ENCODE data around the gene TMA7B.

Gene TMA7B

DNA sequence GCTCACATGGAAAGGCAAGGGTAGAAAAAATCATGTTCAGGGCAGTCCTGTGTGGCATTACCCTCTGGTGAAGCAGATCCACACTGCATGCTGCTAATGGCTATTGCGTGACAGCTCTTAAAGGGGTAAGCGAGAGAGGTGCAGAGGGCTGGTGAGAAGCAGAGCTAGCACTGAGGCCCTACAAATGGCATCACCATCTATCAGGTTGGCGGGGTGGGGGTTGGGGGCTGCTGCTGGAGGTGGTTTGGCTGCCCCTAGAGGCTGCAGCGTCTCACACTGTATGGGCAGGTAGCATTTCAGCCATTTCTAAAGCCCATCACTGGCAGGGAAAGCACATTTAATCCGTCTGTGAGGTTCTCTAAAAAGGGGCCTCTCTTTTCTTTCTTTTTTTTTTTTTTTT is 16.9 kb upstream of the TMA7B start:
- no peak overlapping the region for H3K4me3 ChIP-seq (ENCODE audit: low read depth, low read length)
- no peak for DNase-seq (ENCODE audit: low read depth, low spot score)
- ChIA-PET POLR2A (no interaction called here), CTCF (interaction anchor here (0.8 to 1.5 kb wide), 3 partner anchors 10 to 82 kb away, joined by 3 to 6 read pairs (median 4); no protein-coding TSS in a partner anchor)
- TF ChIP-seq, protein P1, sequence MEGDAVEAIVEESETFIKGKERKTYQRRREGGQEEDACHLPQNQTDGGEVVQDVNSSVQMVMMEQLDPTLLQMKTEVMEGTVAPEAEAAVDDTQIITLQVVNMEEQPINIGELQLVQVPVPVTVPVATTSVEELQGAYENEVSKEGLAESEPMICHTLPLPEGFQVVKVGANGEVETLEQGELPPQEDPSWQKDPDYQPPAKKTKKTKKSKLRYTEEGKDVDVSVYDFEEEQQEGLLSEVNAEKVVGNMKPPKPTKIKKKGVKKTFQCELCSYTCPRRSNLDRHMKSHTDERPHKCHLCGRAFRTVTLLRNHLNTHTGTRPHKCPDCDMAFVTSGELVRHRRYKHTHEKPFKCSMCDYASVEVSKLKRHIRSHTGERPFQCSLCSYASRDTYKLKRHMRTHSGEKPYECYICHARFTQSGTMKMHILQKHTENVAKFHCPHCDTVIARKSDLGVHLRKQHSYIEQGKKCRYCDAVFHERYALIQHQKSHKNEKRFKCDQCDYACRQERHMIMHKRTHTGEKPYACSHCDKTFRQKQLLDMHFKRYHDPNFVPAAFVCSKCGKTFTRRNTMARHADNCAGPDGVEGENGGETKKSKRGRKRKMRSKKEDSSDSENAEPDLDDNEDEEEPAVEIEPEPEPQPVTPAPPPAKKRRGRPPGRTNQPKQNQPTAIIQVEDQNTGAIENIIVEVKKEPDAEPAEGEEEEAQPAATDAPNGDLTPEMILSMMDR (IDR thresholded peaks at IDR 0.05; ENCODE audit: insufficient read depth, low read length, missing control alignments) = no peak

DNA sequence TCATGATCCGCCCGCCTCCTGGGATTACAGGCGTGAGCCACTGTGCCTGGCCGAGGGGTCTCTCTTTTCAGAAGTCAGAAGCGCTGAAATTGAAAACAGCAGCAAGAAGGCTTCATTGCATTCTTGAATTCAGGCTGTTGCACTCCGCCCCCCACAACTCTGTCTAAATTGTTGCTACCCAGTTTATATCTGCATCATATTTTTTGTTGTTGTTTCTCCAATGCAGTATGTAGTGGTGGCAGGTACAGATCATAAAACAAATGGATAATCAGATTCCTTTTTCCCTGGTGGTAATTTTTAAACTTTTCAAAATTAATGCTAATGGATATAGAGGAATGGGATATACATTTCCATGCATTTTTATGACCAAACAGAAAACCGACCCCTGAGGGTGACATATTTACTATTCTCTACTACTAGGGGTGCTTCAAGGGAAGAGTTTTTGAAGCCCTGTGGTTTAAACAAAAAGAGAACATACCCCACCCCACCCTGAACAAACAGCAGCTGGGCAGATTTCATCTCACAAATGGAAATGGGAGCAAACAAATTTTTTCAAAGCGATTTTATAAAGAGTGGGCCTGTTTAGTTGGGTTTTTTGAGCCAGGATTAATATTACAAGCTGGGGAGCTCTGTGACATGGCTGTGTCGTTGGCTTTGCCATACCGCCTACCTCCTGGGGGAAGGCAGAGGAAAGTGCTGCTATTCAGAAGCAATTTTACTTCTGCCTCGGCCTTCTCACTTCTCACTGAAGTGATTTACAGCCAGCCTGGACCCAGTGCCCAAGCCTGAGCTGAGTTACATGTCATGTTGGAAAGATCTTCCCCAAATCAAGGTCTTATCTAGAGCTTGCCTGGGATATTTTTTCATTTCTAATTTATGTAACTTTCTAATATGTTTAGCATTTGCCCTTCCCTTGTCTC is 16.0 kb upstream of the TMA7B start:
- ChIA-PET POLR2A (no interaction called here), CTCF (interaction anchor here (1.5 kb wide), 1 partner anchor 9 kb away, joined by 6 read pairs; no protein-coding TSS in a partner anchor)
- DNase-seq (ENCODE audit: low read depth, low spot score) = no peak
- TF ChIP-seq, protein P1 (IDR thresholded peaks at IDR 0.05; ENCODE audit: insufficient read depth, low read length, missing control alignments) = no peak
- H3K4me3 ChIP-seq (ENCODE audit: low read depth, low read length) = no peak overlapping the region

DNA sequence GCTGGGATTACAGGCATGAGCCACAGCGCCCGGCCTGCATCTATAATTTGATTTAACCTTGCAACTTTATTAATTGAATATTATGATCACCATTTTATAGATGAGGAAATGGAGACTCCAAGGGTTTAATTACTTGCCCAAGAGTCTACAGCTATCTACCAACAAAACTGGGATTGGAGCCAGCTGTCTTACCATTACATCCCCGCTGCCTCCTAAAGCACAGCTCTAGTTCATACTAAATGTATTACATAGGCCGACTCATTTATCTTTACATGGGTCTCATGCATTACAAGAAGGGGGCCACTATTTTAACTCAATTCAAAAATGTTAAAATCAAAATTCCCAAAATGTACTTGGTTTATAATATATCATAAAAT is 14.1 kb upstream of the TMA7B start:
- DNase-seq (ENCODE audit: low read depth, low spot score) = no peak
- TF ChIP-seq, protein P1 (IDR thresholded peaks at IDR 0.05; ENCODE audit: insufficient read depth, low read length, missing control alignments) = no peak
- ChIA-PET POLR2A (no interaction called here), CTCF (interaction anchor here (1.2 to 1.3 kb wide), 2 partner anchors 14 to 411 kb away, joined by 3 to 4 read pairs; partner anchors contain the start of gene TMA7B)
- no peak overlapping the region for H3K4me3 ChIP-seq (ENCODE audit: low read depth, low read length)

DNA sequence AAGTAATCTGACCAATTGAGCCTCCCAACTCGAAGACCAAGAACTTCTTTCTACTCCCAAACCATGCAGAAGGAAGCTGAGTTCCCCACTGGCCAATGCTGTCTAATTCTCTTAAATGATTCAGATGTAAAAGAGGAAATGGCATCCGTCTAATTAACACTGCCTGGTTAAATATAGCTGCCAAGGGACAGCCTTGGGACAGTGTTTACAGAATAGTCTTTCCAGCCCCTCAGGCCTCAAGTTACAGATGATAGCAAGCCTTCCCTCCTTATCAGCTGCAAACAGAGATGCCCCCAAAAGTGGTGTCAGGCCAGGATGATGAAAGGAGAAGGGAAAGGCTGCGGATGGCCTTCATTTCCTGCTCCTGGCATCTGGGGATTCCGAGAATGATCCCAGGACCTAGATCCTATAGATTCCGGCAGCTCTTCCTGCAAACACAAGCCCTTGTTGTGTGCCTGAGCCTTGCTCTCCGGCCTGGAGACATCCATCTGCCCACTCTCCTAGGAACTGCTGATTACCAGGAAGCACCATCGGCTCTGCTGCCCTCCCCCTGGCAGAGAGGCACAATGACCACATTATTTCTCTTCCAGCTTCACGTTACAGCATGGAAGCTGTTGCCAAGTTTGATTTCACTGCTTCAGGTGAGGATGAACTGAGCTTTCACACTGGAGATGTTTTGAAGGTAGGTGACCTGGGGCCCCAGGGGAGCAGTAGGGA is 13.5 kb upstream of the TMA7B start:
- CTCF ChIA-PET = interaction anchor here (1.2 to 1.3 kb wide), 2 partner anchors 13 to 412 kb away, joined by 3 to 4 read pairs; partner anchors contain the start of gene TMA7B
- no peak for DNase-seq (ENCODE audit: low read depth, low spot score)

DNA sequence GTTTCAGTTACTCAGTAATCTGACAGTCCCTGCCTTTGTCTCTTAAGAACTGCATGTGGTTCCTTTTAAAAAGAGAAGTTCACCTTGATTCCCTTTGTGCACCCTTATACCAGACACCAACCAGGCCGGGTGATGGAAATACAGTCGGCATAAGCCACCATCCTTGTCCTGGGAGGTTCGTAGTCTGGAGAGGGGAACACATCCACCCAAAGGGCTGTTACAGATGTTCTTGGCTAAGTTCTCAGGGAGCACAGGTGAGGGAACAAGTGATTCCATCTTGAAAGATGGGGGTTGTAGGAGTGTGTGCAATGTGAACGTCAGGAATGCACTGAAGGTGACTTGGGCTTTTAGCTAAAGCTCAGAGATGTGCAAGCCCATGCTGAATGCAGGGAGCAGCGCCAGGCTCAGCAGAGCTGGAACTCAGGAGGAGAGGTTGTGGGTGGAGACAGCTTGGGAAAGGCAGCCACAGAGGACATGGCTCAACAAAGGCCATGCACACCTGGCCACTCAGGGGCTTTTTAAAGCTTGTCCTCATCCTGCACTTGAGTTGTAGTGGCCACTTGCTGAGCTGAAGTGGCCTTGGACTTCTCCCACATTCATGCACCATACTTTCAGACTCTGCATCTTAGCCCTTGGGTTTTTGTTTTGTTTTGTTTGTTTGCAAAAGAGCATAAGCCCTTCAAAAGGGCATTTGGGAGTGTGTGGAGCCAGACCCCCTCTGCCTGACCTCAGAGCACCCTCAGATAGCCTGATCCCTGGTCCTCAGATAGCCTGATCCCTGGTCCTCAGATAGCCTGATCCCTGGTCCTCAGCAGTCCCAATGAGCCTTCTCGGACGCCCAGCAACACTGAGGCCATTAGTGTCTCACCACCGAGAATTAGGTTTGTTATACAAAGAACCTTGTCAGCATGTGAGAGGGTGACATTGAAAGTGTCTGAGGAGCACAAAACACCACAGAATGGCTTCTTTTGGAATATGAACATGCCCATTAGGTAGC is 12.7 kb upstream of the TMA7B start:
- TF ChIP-seq, protein P1 (IDR thresholded peaks at IDR 0.05; ENCODE audit: insufficient read depth, low read length, missing control alignments) = no peak
- ChIA-PET CTCF (interaction anchor here (1.3 to 1.7 kb wide), 2 partner anchors 413 kb away, joined by 4 read pairs; no protein-coding TSS in a partner anchor), POLR2A (no interaction called here)
- DNase-seq (ENCODE audit: low read depth, low spot score) = no peak
- no peak overlapping the region for H3K4me3 ChIP-seq (ENCODE audit: low read depth, low read length)

More for the DNA sequence above, 13.5 kb upstream of the TMA7B start:
- H3K4me3 ChIP-seq (ENCODE audit: low read depth, low read length) = no peak overlapping the region
- TF ChIP-seq, protein P1 (IDR thresholded peaks at IDR 0.05; ENCODE audit: insufficient read depth, low read length, missing control alignments) = no peak
- POLR2A ChIA-PET = no interaction called here

Measured in AG04449 (cell line).